H1 (cell line): ENCODE measurements around the gene WNT3A. TPM values are rescaled to one million over a fixed set of nuclear protein-coding genes. Genes with fewer than 3 reads are reported as not detected.

Experiments used
- ASH2L ChIP-seq: fragments of 200-600, 300-600 bp; sonication (generic); IDR thresholded peaks from one replicate; pipeline ENCODE4 v1.7.1; 2017; ENCODE audit warnings: low read length
- CHD7 ChIP-seq: fragments of 300-600 bp; sonication (generic); IDR thresholded peaks from 2 replicates; pipeline ENCODE4 v1.7.1; 2012; ENCODE audit warnings: low read length, moderate library complexity, mild to moderate bottlenecking, inconsistent platforms; ENCODE audit not compliant: insufficient replicate concordance
- CTBP2 ChIP-seq: IDR thresholded peaks from 2 replicates; pipeline ENCODE4 v1.7.0; 2011; ENCODE audit warnings: borderline replicate concordance, mild to moderate bottlenecking, moderate library complexity, mixed read lengths, low read length; ENCODE audit not compliant: insufficient read depth, insufficient read length
- EP300 ChIP-seq, 2 experiments: IDR thresholded peaks; 1 replicate in 1 of 2; 2 replicates in 1 of 2; pipeline ENCODE4 v1.6.1; 2011 to 2012; ENCODE audit warnings: low read depth in 2 of 2, low read length in 2 of 2, mild to moderate bottlenecking in 2 of 2, borderline replicate concordance in 1 of 2, inconsistent platforms in 1 of 2, moderate library complexity in 1 of 2
- KDM1A ChIP-seq: fragments of 200-600, 300-600 bp; sonication (generic); IDR thresholded peaks from 2 replicates; pipeline ENCODE4 v1.7.1; 2016; ENCODE audit warnings: mild to moderate bottlenecking, low read length, borderline replicate concordance
- KDM5A ChIP-seq: fragments of 200-600 bp; IDR thresholded peaks from 2 replicates; pipeline ENCODE4 v1.7.1; 2012; ENCODE audit warnings: mild to moderate bottlenecking, low read length, inconsistent platforms, mixed read lengths
- SAP30 ChIP-seq: fragments of 300-600 bp; sonication (generic); IDR thresholded peaks from 2 replicates; pipeline ENCODE4 v1.7.1; 2012; ENCODE audit warnings: low read length, moderate library complexity, mild to moderate bottlenecking, inconsistent platforms; ENCODE audit not compliant: insufficient read depth, insufficient replicate concordance
- SP1 ChIP-seq: IDR thresholded peaks from 2 replicates; pipeline ENCODE4 v1.6.1; 2011; ENCODE audit warnings: low read depth, low read length
- SRF ChIP-seq: IDR thresholded peaks from 2 replicates; pipeline ENCODE4 v1.6.1; 2011; ENCODE audit warnings: mild to moderate bottlenecking, low read depth, low read length, moderate library complexity
- TEAD4 ChIP-seq: IDR thresholded peaks from 2 replicates; pipeline ENCODE4 v1.6.1; 2012; ENCODE audit warnings: low read depth, low read length, inconsistent platforms, mixed read lengths
- polyA plus RNA-seq, 7 experiments: library from polyadenylated mRNA; depleted of rRNA in 3 of 7; stranded (reverse) in 5 of 7; unstranded in 2 of 7; fragments of >200 nt in 5 of 7; fragments of 200-250 nt in 2 of 7; gene quantifications; 1 replicate in 5 of 7; 2 replicates in 1 of 7; 4 replicates in 1 of 7; pipeline versions ENCODE4 v1.2.1 to v1.2.3, GENCODE V29; 2011 to 2013; ENCODE audit warnings: missing spikeins in 2 of 7, mixed read lengths in 2 of 7
- total RNA-seq: library from RNA; stranded (reverse); fragmentation: NEBNext Ultra II Directional; extraction: Animal tissue kit (Norgen Biotek cat#: 25700); gene quantifications from 2 replicates; pipeline ENCODE4 v1.2.1, GENCODE V29; 2021

WNT3A gene
- total and polyA plus RNA-seq, 2 of the 8 experiments (the other 6 are each of a cell fraction or from before 2014, with no cell fraction given): 0.08 to 0.19 TPM

GRCh38 chr1:228073061-228073856, 66.5 kb downstream of the WNT3A start (continued):
- TF ChIP-seq CHD7: no peak
- no peak for TF ChIP-seq SRF
- no peak for TF ChIP-seq SAP30
- TF ChIP-seq EP300 (IDR thresholded peaks at IDR 0.05; ENCODE audit: borderline replicate concordance in 1 of 2, low read depth in 2 of 2, low read length in 2 of 2): no peak
- no peak for TF ChIP-seq ASH2L
- TF ChIP-seq TEAD4: no peak
- TF ChIP-seq KDM1A: no peak
- no peak for TF ChIP-seq KDM5A
- TF ChIP-seq SP1: no peak
- no peak for TF ChIP-seq CTBP2
